ENCODE measurements around the gene ELMOD1. TPM values are rescaled to one million over a fixed set of nuclear protein-coding genes. Genes with fewer than 3 reads are reported as not detected.

Gene ELMOD1
- polyA plus RNA-seq (2013, experiment 1 of 2): 0.10 TPM
- 0.06 TPM for polyA plus RNA-seq (2013, experiment 2 of 2)

DNA sequence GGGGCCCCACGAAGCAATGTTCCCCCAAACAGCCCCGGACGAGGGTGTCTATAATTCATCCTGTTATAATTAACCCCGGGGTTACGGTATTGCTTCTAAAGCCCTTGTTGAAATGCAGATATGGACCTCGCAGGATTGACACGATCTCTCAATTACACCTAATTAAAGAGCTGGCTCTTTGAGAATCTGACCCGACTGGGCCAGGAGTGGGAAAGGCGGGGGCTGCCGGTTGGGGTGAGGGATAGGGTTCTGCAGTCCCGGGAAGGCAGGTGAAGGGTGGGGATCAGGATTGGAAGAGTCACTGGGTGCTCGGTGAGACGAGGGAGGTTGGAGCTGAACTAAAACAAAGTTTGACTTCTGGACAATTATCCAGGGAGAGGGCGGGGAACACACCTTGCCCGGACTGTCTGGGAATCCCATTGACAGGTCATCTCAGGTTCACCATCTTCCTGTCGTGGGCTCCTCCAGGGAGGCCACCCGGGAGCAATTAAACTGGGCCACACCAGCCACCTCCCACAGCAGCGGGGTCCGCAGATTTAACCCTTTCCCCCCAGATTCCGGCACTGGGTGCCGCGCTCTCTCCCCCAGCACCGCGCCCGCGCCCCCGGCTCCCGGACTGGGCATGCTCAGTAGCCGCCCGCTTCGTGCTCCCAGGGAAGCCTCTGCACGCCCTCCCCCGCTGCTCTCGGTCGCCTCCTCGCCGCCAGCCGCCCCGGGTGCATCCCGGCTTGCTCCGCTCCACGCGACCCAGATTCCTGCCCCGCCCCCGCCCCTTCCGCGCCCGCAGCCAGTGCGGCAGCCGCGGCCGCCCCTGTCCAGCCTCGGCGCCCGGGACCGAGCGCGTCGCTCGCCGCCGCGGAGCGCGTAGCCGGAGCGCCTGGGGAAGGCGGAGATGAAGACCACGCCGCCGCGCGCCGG, at the start of gene ELMOD1:
Gene ELMOD1, plus strand, starts transcription at position 688 of the 918 bp plus-strand sequence. CDS start 27,043 bp downstream, outside the sequence.
- Histone ChIP-seq H3K4me2 (ENCODE audit: low read length) (peak within 1 kb of the TSS; percentile 98), H2BK120ac (ENCODE audit: low read depth, low read length) (no peak within 1 kb of the TSS), H2BK15ac (replicated peaks; ENCODE audit: low read depth) (no peak within 1 kb of the TSS), H2BK5ac (ENCODE audit: low read length) (no peak within 1 kb of the TSS), H3K79me2 (ENCODE audit: control insufficient read depth, insufficient read depth, low read length) (no peaks in the 10 kb centered on the region), H3K18ac (ENCODE audit: low read length) (no peak within 1 kb of the TSS), H3K4me1 (ENCODE audit: control insufficient read depth, low read depth, low read length) (no peaks in the 10 kb centered on the region), H3K4ac (ENCODE audit: low read depth, low read length) (no peak within 1 kb of the TSS), H3K27me3 (ENCODE audit: insufficient read depth, low read length, poor library complexity) (peaks cover 26% of the 10 kb centered on the region), H3K79me1 (ENCODE audit: low read length) (no peaks in the 10 kb centered on the region), H3K27ac (ENCODE audit: low read depth, low read length) (no peak within 1 kb of the TSS), H3K9ac (ENCODE audit: low read length) (peak within 1 kb of the TSS; percentile 54), H4K8ac (ENCODE audit: low read depth, low read length) (no peak within 1 kb of the TSS), H2AK5ac (ENCODE audit: low read length) (no peak within 1 kb of the TSS), H4K5ac (ENCODE audit: low read length) (no peak within 1 kb of the TSS), H3K23ac (ENCODE audit: low read length) (no peak within 1 kb of the TSS), H3K56ac (ENCODE audit: low read length) (peak within 1 kb of the TSS; percentile 73), H3K36me3 (ENCODE audit: control insufficient read depth, insufficient read depth, low read length) (no peaks in the 10 kb centered on the region), H3K4me3 (ENCODE audit: low read length) (peak within 1 kb of the TSS; percentile 59)
- peak; percentile 56 for DNase-seq
- no CpG with 5 or more reads among the region's 74 CpGs for WGBS (ENCODE audit: extremely low coverage, insufficient coverage, low lambda C conversion rate)

DNA sequence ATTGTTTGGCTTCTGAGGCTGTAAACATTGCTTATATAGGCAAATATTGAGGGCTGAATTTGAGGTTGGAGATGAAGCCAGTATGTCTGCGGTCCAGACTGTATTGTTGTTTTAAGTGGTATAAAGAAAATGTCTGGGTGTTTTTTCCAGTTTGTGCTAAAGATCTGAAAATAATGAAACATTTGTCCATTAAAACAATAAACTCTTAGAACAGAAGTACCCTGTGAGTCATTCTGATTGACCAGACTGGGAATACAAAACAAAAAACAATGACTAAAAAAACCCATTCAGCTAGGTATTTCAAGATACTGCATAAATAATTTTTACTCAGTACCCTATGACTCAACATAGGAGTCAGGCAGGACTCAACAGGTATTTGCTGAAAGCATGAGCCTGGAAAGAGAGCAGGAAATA, 45.8 kb upstream of the ELMOD1 start:
- Histone ChIP-seq H3K36me3 (ENCODE audit: control insufficient read depth, insufficient read depth, low read length) (peaks cover 2% of the 10 kb centered on the region), H2BK5ac (ENCODE audit: low read length) (no peak overlapping the region), H3K23ac (ENCODE audit: low read length) (no peak overlapping the region), H4K5ac (ENCODE audit: low read length) (no peak overlapping the region), H2BK120ac (ENCODE audit: low read depth, low read length) (no peak overlapping the region), H3K4me1 (ENCODE audit: control insufficient read depth, low read depth, low read length) (no peaks in the 10 kb centered on the region), H3K56ac (ENCODE audit: low read length) (no peak overlapping the region), H3K79me2 (ENCODE audit: control insufficient read depth, insufficient read depth, low read length) (no peaks in the 10 kb centered on the region), H3K18ac (ENCODE audit: low read length) (no peak overlapping the region), H2BK15ac (replicated peaks; ENCODE audit: low read depth) (no peak overlapping the region), H4K8ac (ENCODE audit: low read depth, low read length) (no peak overlapping the region), H3K27me3 (ENCODE audit: insufficient read depth, low read length, poor library complexity) (no peaks in the 10 kb centered on the region), H3K79me1 (ENCODE audit: low read length) (no peaks in the 10 kb centered on the region), H3K4ac (ENCODE audit: low read depth, low read length) (no peak overlapping the region), H2AK5ac (ENCODE audit: low read length) (no peak overlapping the region), H3K4me2 (ENCODE audit: low read length) (no peak overlapping the region), H3K4me3 (ENCODE audit: low read length) (no peak overlapping the region), H3K9ac (ENCODE audit: low read length) (no peak overlapping the region), H3K27ac (ENCODE audit: low read depth, low read length) (no peak overlapping the region)
- no peak for DNase-seq
- WGBS (ENCODE audit: extremely low coverage, insufficient coverage, low lambda C conversion rate): no CpG with 5 or more reads among the region's 1 CpG

DNA sequence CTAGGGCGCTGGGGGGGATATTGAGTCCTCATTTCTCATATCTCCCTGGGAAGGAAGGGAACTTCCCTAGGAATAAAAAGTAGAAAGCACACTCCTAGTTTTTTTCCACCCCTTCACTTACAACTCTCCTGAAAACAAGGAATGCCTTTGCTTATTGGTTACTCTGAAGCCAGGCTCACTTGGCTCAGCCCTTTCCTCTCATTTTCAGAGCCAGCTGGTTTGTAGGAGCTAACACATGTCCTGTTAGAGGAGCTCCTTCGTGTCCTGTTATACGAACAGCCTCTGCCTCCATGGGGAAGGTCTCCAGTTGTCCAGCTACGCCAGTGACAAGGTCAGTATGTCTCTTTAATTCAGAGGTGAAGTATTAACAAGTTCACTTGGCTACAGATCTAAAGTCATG, 43.0 kb upstream of the ELMOD1 start:
- no peak overlapping the region for H2BK5ac ChIP-seq (ENCODE audit: low read length)
- no peak overlapping the region for H2BK15ac ChIP-seq (replicated peaks; ENCODE audit: low read depth)
- H3K27me3 ChIP-seq (ENCODE audit: insufficient read depth, low read length, poor library complexity): no peaks in the 10 kb centered on the region
- H3K4me1 ChIP-seq (ENCODE audit: control insufficient read depth, low read depth, low read length): no peaks in the 10 kb centered on the region
- H3K27ac ChIP-seq (ENCODE audit: low read depth, low read length): no peak overlapping the region
- no peak overlapping the region for H4K8ac ChIP-seq (ENCODE audit: low read depth, low read length)
- no CpG with 5 or more reads among the region's 4 CpGs for WGBS (ENCODE audit: extremely low coverage, insufficient coverage, low lambda C conversion rate)
- no peak overlapping the region for H3K23ac ChIP-seq (ENCODE audit: low read length)
- no peak overlapping the region for H3K4me2 ChIP-seq (ENCODE audit: low read length)
- DNase-seq: no peak
- H3K9ac ChIP-seq (ENCODE audit: low read length): no peak overlapping the region
- no peaks in the 10 kb centered on the region for H3K79me2 ChIP-seq (ENCODE audit: control insufficient read depth, insufficient read depth, low read length)
- no peak overlapping the region for H3K4me3 ChIP-seq (ENCODE audit: low read length)
- peaks cover 2% of the 10 kb centered on the region for H3K36me3 ChIP-seq (ENCODE audit: control insufficient read depth, insufficient read depth, low read length)
- H3K18ac ChIP-seq (ENCODE audit: low read length): no peak overlapping the region
- H3K56ac ChIP-seq (ENCODE audit: low read length): no peak overlapping the region
- H2BK120ac ChIP-seq (ENCODE audit: low read depth, low read length): no peak overlapping the region
- H2AK5ac ChIP-seq (ENCODE audit: low read length): no peak overlapping the region
- no peak overlapping the region for H4K5ac ChIP-seq (ENCODE audit: low read length)
- H3K79me1 ChIP-seq (ENCODE audit: low read length): no peaks in the 10 kb centered on the region
- no peak overlapping the region for H3K4ac ChIP-seq (ENCODE audit: low read depth, low read length)

DNA sequence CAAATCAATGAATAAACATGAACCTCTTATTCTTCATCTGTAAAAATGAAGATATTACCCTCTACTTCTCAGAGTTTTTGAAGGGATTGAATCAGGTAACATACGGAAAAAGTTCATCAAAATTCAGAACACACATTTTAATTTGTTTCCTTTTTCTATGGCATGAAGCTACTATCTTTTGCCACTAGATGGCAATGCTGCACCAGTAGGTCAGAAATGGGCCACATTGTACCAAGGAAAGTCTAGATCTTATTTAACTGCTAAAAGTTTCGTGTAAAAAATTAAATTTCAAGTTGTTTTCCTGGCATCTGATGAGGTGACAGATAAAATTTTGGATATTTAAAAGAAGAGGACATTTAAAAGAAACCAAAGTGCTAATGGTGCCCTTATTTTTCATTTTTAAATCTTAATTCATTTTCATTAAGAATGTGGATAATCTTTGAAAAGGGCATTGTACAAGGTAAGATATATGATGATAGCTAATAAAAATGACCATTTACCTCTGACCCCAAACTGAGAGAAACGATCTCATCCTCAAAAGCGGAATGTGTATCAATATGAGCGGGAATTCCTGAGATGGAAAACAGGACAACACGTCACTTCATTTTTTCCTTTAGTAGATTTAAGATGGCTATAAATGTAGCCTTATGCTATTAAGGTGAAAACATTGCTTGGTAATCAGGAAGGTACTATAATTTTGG, 41.5 kb upstream of the ELMOD1 start:
- peak; percentile 29 for DNase-seq
- H3K9ac ChIP-seq (ENCODE audit: low read length): no peak overlapping the region
- H2BK5ac ChIP-seq (ENCODE audit: low read length): no peak overlapping the region

DNA sequence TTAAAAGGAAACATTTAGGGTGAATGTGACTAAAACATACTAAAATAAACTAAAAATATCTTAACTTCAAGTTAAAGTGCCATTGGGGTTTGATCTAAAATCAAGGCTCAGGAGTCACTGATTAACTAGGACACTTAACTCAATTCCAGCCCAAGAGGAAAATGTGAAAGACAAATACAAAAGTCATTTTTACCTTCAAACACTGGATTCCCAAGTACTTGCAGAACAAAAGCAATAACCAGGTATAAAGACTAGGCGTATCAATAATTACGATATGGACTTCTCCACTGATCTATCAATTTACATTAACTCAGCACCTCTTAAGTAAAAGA, 41.0 kb upstream of the ELMOD1 start:
- Histone ChIP-seq H3K79me2 (ENCODE audit: control insufficient read depth, insufficient read depth, low read length) (no peaks in the 10 kb centered on the region), H3K18ac (ENCODE audit: low read length) (no peak overlapping the region), H4K5ac (ENCODE audit: low read length) (no peak overlapping the region), H3K27ac (ENCODE audit: low read depth, low read length) (no peak overlapping the region), H3K36me3 (ENCODE audit: control insufficient read depth, insufficient read depth, low read length) (peaks cover 2% of the 10 kb centered on the region), H3K4me2 (ENCODE audit: low read length) (no peak overlapping the region), H3K23ac (ENCODE audit: low read length) (no peak overlapping the region), H2BK15ac (replicated peaks; ENCODE audit: low read depth) (no peak overlapping the region), H3K4ac (ENCODE audit: low read depth, low read length) (no peak overlapping the region), H2AK5ac (ENCODE audit: low read length) (no peak overlapping the region), H3K9ac (ENCODE audit: low read length) (no peak overlapping the region), H4K8ac (ENCODE audit: low read depth, low read length) (no peak overlapping the region), H2BK120ac (ENCODE audit: low read depth, low read length) (no peak overlapping the region), H3K79me1 (ENCODE audit: low read length) (no peaks in the 10 kb centered on the region), H3K4me3 (ENCODE audit: low read length) (no peak overlapping the region), H2BK5ac (ENCODE audit: low read length) (no peak overlapping the region), H3K4me1 (ENCODE audit: control insufficient read depth, low read depth, low read length) (no peaks in the 10 kb centered on the region), H3K56ac (ENCODE audit: low read length) (no peak overlapping the region), H3K27me3 (ENCODE audit: insufficient read depth, low read length, poor library complexity) (no peaks in the 10 kb centered on the region)
- no CpG with 5 or more reads among the region's 2 CpGs for WGBS (ENCODE audit: extremely low coverage, insufficient coverage, low lambda C conversion rate)
- DNase-seq: no peak

More for the DNA sequence above, 41.5 kb upstream of the ELMOD1 start:
- Histone ChIP-seq H3K36me3 (ENCODE audit: control insufficient read depth, insufficient read depth, low read length) (peaks cover 2% of the 10 kb centered on the region), H3K4me2 (ENCODE audit: low read length) (no peak overlapping the region), H3K56ac (ENCODE audit: low read length) (no peak overlapping the region), H2AK5ac (ENCODE audit: low read length) (no peak overlapping the region), H2BK15ac (replicated peaks; ENCODE audit: low read depth) (no peak overlapping the region), H3K27me3 (ENCODE audit: insufficient read depth, low read length, poor library complexity) (no peaks in the 10 kb centered on the region), H3K79me1 (ENCODE audit: low read length) (no peaks in the 10 kb centered on the region), H4K5ac (ENCODE audit: low read length) (no peak overlapping the region), H3K18ac (ENCODE audit: low read length) (no peak overlapping the region), H3K4ac (ENCODE audit: low read depth, low read length) (no peak overlapping the region), H3K27ac (ENCODE audit: low read depth, low read length) (no peak overlapping the region), H3K4me1 (ENCODE audit: control insufficient read depth, low read depth, low read length) (no peaks in the 10 kb centered on the region), H3K23ac (ENCODE audit: low read length) (no peak overlapping the region), H4K8ac (ENCODE audit: low read depth, low read length) (no peak overlapping the region), H3K4me3 (ENCODE audit: low read length) (no peak overlapping the region), H2BK120ac (ENCODE audit: low read depth, low read length) (no peak overlapping the region), H3K79me2 (ENCODE audit: control insufficient read depth, insufficient read depth, low read length) (no peaks in the 10 kb centered on the region)
- no CpG with 5 or more reads among the region's 6 CpGs for WGBS (ENCODE audit: extremely low coverage, insufficient coverage, low lambda C conversion rate)
